Prostate gland (tissue), 2 donors: Measurements from ENCODE around the gene P2RY8. TPM values are rescaled to one million over a fixed set of nuclear protein-coding genes. Genes with fewer than 3 reads are reported as not detected.

Experiments
- DNase-seq: peaks from one replicate; pipeline ENCODE4 v3.0.0-alpha.2; 2019; ENCODE audit warnings: low spot score
- H3K27ac ChIP-seq, 2 donors: fragments of 200-600 bp; sonication (generic); 2 replicates each; pipeline ENCODE4 v1.5.1; 2017 to 2019
- H3K27me3 ChIP-seq: fragments of 200-600 bp; sonication (generic); replicated peaks from 2 replicates; pipeline ENCODE4 v1.5.1; 2019; ENCODE audit not compliant: insufficient read depth
- H3K36me3 ChIP-seq, 2 donors: fragments of 200-600 bp; sonication (generic); 1 replicate in 1 of 2; 2 replicates in 1 of 2; pipeline versions ENCODE4 v1.5.1 to v1.8.1; 2017 to 2019
- H3K4me1 ChIP-seq: fragments of 200-600 bp; sonication (generic); replicated peaks from 2 replicates; pipeline ENCODE4 v1.5.1; 2019
- H3K4me3 ChIP-seq, 2 donors: fragments of 200-600 bp; sonication (generic); 2 replicates each; pipeline ENCODE4 v1.5.1; 2017 to 2019
- H3K9me3 ChIP-seq: fragments of 200-600 bp; sonication (generic); 2 replicates; pipeline ENCODE4 v1.5.1; 2017
- POLR2A ChIP-seq: fragments of 450-650 bp; IDR thresholded peaks from one replicate; pipeline ENCODE4 v1.6.1; 2016; ENCODE audit warnings: antibody characterized with exemption, mild to moderate bottlenecking
- POLR2AphosphoS5 ChIP-seq: sonication (generic); formaldehyde crosslinking; IDR thresholded peaks from one replicate; pipeline ENCODE4 v1.6.1; 2017; ENCODE audit warnings: antibody characterized with exemption
- WGBS: methylation state at CpG from one replicate; pipeline ENCODE4 v1.1.5; 2018; 5-methylcytosine and 5-hydroxymethylcytosine counted together
- intact Hi-C: fragments of 100-400 bp; cut with DNase I; formaldehyde crosslinking; loops from one replicate; pipeline ENCODE4 v1.14.2; 2022
- total RNA-seq, 2 donors: library from RNA; depleted of rRNA; stranded (reverse); fragments of >200 nt; gene quantifications; one replicate each; pipeline ENCODE4 v1.1.0, GENCODE V29; 2016
- TF ChIP-seq, protein P1 (sequence below), 4 experiments: fragments of 200-600 bp in 2 of 4; fragments of 450-650 bp in 2 of 4; sonication (generic) in 2 of 4; IDR thresholded peaks; 1 replicate in 3 of 4; 2 replicates in 1 of 4; pipeline ENCODE4 v1.5.1; 2016 to 2019; ENCODE audit warnings: antibody characterized with exemption in 4 of 4, mild to moderate bottlenecking in 2 of 4, moderate library complexity in 2 of 4

P2RY8 gene
- total RNA-seq, 2 donors from 2014 or later: 0.59 to 1.8 TPM

DNA sequence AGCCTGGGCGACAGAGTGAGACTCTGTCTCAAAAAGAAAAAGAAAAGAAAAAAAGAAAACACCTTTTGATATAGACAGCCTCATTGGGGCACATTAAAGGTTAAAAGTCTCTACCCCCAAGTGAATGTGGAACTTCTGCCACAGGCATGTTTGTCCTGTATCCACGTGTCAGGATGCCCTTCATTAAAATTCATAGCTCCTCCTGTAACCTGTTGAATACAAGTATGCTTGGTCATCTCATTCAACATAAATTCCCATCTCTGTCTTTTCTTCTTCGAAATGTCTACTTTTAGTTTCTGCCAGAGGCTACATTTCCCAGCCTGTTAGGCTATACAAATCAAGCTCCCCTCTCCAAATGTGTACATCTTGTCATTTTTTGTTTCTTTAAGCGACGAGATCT, 25.8 kb downstream of the P2RY8 start:
- TF ChIP-seq POLR2A (no peak), POLR2AphosphoS5 (no peak)
- TF ChIP-seq, protein P1, sequence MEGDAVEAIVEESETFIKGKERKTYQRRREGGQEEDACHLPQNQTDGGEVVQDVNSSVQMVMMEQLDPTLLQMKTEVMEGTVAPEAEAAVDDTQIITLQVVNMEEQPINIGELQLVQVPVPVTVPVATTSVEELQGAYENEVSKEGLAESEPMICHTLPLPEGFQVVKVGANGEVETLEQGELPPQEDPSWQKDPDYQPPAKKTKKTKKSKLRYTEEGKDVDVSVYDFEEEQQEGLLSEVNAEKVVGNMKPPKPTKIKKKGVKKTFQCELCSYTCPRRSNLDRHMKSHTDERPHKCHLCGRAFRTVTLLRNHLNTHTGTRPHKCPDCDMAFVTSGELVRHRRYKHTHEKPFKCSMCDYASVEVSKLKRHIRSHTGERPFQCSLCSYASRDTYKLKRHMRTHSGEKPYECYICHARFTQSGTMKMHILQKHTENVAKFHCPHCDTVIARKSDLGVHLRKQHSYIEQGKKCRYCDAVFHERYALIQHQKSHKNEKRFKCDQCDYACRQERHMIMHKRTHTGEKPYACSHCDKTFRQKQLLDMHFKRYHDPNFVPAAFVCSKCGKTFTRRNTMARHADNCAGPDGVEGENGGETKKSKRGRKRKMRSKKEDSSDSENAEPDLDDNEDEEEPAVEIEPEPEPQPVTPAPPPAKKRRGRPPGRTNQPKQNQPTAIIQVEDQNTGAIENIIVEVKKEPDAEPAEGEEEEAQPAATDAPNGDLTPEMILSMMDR (IDR thresholded peaks at IDR 0.05): no peak
- no peaks in the 10 kb centered on the region for H3K27me3 ChIP-seq
- intact Hi-C loops: no loop called here
- no peak overlapping the region for H3K4me3 ChIP-seq
- H3K9me3 ChIP-seq: no peaks in the 10 kb centered on the region
- no peak overlapping the region for H3K27ac ChIP-seq
- DNase-seq: no peak
- no peaks in the 10 kb centered on the region for H3K36me3 ChIP-seq
- WGBS: 74% methylated on average over 5 of the region's 5 CpGs
- no peaks in the 10 kb centered on the region for H3K4me1 ChIP-seq

DNA sequence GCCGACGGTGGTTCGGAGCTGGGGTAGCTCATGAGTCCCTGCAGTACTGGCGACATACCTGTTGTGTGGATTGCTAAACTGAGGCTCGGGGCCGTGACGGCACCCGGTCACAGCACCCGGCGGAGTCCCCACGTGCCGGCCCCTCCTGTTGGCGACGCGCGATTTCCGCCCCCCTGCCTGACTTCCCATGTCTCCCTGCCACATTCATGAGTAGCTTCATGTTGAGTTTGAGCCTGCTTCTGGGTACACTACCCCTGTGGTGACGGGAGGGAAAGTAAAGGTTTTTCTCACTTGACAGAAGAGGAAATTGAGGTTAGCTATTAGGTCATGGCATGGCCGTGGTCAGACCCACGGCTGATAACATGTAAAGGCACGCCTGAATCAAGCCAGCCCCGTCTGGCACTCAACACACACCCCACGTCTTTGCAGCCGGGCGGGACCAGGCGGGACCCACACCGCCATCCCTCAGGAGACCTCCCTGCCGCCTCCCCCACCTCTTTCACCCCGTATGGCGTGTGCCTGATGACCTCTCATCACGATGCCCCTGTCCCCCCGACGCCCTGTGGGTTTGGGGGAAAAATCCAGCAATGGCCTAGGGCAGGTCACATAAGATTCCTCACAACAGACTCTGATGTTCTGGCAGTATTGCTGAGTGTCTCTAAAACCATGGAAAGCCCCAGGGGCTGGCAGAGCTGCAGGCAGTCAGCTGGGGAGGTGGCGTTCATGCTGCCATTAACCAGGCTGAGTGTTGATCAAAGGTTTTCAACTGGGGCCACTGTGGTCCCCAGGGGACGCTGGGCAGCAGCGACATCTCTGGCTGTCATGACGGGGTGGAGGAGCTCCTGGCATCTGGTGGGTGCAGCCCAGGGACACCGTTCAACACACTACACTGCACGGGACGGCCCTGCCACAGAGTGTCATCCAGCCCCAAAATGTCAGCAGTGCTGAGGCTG, 29.2 kb downstream of the P2RY8 start:
- H3K36me3 ChIP-seq: no peaks in the 10 kb centered on the region
- no peaks in the 10 kb centered on the region for H3K27me3 ChIP-seq
- H3K27ac ChIP-seq: no peak overlapping the region
- H3K4me1 ChIP-seq: no peaks in the 10 kb centered on the region
- intact Hi-C loops: no loop called here
- H3K9me3 ChIP-seq: no peaks in the 10 kb centered on the region
- WGBS: 73% methylated on average over 40 of the region's 40 CpGs
- H3K4me3 ChIP-seq: no peak overlapping the region
- no peak for DNase-seq
- TF ChIP-seq POLR2A (no peak), POLR2AphosphoS5 (no peak)
- TF ChIP-seq, protein P1 (IDR thresholded peaks at IDR 0.05): no peak

DNA sequence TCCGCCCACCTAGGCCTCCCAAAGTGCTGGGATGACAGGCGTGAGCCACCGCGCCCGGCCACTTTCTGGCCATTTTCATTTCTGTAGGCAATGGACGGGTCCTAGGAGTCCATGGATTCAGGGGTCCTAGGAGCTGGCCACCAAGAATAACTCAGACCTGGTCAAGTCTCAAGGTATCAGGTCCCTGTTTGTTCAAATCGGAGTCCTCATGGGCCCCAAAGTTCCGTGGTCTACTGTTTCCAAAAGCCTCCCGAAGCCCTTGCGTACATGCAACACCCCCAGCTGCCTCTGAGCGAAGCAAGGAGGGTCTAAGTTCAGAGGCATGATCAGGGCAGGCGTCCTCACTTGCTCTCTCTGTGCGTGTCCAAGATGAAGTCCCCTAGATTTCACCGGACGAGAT, 30.1 kb downstream of the P2RY8 start:
- no peak overlapping the region for H3K27ac ChIP-seq
- H3K27me3 ChIP-seq: no peaks in the 10 kb centered on the region
- no peaks in the 10 kb centered on the region for H3K9me3 ChIP-seq
- 78% methylated on average over 13 of the region's 15 CpGs for WGBS
- no peaks in the 10 kb centered on the region for H3K4me1 ChIP-seq
- no peak for TF ChIP-seq POLR2AphosphoS5
- no peak for TF ChIP-seq POLR2A
- TF ChIP-seq, protein P1 (IDR thresholded peaks at IDR 0.05): no peak
- DNase-seq: no peak
- intact Hi-C loops: no loop called here
- no peaks in the 10 kb centered on the region for H3K36me3 ChIP-seq
- H3K4me3 ChIP-seq: no peak overlapping the region

DNA sequence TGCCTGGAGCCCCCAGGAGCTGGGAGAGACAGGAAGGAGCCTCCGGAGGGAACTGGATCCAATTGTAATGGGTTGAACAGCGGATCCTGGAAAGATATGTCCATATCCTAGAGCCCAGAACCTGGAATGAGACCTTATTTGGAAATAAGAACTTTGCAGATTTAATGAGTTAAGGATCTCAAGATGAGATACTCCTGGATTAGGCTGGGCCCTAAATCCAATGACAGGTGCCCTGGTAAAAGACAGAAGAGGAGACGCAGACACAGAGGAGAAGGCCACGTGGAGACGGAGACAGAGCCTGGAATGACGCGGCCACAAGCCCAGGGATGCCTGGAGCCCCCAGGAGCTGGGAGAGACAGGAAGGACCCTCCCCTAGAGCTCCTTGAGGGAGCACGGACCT, 34.1 kb downstream of the P2RY8 start:
- TF ChIP-seq, protein P1 (IDR thresholded peaks at IDR 0.05): no peak
- TF ChIP-seq POLR2AphosphoS5: no peak
- Histone ChIP-seq H3K27me3 (no peaks in the 10 kb centered on the region), H3K9me3 (no peaks in the 10 kb centered on the region), H3K4me3 (no peak overlapping the region), H3K4me1 (no peaks in the 10 kb centered on the region), H3K27ac (no peak overlapping the region), H3K36me3 (no peaks in the 10 kb centered on the region)
- DNase-seq: no peak
- intact Hi-C loops: no loop called here
- 85% methylated on average over 8 of the region's 8 CpGs for WGBS

DNA sequence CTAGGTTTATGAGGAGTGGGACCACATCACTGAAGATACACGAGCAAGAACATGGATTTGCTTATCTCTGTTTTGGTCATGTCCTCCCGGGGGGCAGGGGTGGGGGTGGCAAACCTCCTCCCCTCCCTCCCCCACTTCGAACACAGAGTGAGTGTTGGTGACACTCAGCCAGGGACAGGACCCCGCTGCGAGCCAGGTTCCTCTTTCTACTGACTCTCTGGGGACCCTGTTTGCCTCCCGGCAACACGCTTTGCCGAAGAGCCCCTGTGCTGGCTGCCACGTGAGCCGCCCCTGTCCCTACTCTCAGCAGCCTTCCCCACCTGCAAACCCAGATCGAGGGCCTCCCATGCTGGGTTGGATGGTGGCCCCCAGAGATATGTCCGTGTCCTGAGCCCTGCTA, 34.7 kb downstream of the P2RY8 start:
- Histone ChIP-seq H3K36me3 (no peaks in the 10 kb centered on the region), H3K4me1 (no peaks in the 10 kb centered on the region), H3K27ac (no peak overlapping the region), H3K9me3 (no peaks in the 10 kb centered on the region), H3K27me3 (no peaks in the 10 kb centered on the region), H3K4me3 (no peak overlapping the region)
- DNase-seq: no peak
- WGBS: 64% methylated on average over 12 of the region's 12 CpGs
- intact Hi-C loops: no loop called here
- TF ChIP-seq POLR2AphosphoS5 (no peak), POLR2A (no peak)
- TF ChIP-seq, protein P1 (IDR thresholded peaks at IDR 0.05): no peak
